HCT116 (cell line): ENCODE results near the gene SECTM1. TPM values are rescaled to one million over a fixed set of nuclear protein-coding genes. Genes with fewer than 3 reads are reported as not detected.

ENCODE experiments used
- ATAC-seq: fragments of 200-7000 bp; cut with Tn5 transposase; 2 replicates; pipeline ENCODE4 v1.9.1; 2020; ENCODE audit warnings: mild to moderate bottlenecking, moderate library complexity
- BruUV-seq: library from RNA; stranded (reverse); fragments of 400-500 nt; replicated peaks from 2 replicates; lab custom pipeline; 2021; lab: Mats Ljungman, UMichigan
- CTCF ChIA-PET: fragments of 300-600 bp; sonication (Branson Sonifier 250); formaldehyde crosslinking; loops from one replicate; lab custom pipeline; 2021; ENCODE audit warnings: antibody characterized with exemption; lab: Charles Lee
- POLR2A ChIA-PET: fragments of 300-600, 350-600 bp; sonication (Branson Sonifier 250); formaldehyde crosslinking; loops from one replicate; lab custom pipeline; 2021; ENCODE audit warnings: antibody characterized with exemption; lab: Charles Lee
- RAD21 ChIA-PET, 2 experiments: fragments of 300-600 bp; sonication (Branson Sonifier 250); formaldehyde crosslinking; loops; one replicate each; lab custom pipeline; 2023; ENCODE audit warnings: low total read pairs in 2 of 2; ENCODE audit not compliant: uncharacterized antibody in 2 of 2, unreplicated experiment in 2 of 2, low non-redundant PET in 1 of 2; lab: Charles Lee
- DNase-seq: peaks from one replicate; pipeline ENCODE4 v3.0.0-alpha.2; 2010; ENCODE audit warnings: low read depth, low spot score
- H2AFZ ChIP-seq: fragments of 200-600 bp; shearing (Covaris generic), sonication (generic); 2 replicates; pipeline ENCODE4 v1.6.1; 2017; ENCODE audit warnings: low read depth, mixed run types, mixed read lengths, antibody characterized with exemption, low read length; ENCODE audit not compliant: poor library complexity, severe bottlenecking
- H3K27ac ChIP-seq: 2 replicates; pipeline ENCODE4 v1.5.1; 2012; ENCODE audit warnings: low read depth, low read length
- H3K27me3 ChIP-seq: fragments of 200-600 bp; sonication (generic); 2 replicates; pipeline ENCODE4 v1.6.1; 2016; ENCODE audit warnings: mixed run types, low read length, mixed read lengths; ENCODE audit not compliant: insufficient read depth
- H3K36me3 ChIP-seq, 2 experiments: fragments of 200-500 bp in 1 of 2; fragments of 200-600 bp in 1 of 2; sonication (Bioruptor generic) in 1 of 2; sonication (generic) in 1 of 2; 2 replicates each; pipeline versions ENCODE4 v1.5.1 to v1.6.1; 2014 to 2016; ENCODE audit warnings: low read length in 2 of 2, inconsistent platforms in 1 of 2, mixed read lengths in 1 of 2, mixed run types in 1 of 2; ENCODE audit not compliant: insufficient read depth in 2 of 2, control insufficient read depth in 1 of 2
- H3K4me1 ChIP-seq, 2 experiments: fragments of 200-600 bp in 1 of 2; sonication (generic) in 1 of 2; 2 replicates each; pipeline versions ENCODE4 v1.5.1 to v1.6.1; 2012 to 2017; ENCODE audit warnings: low read length in 2 of 2, inconsistent platforms in 1 of 2, mild to moderate bottlenecking in 1 of 2, mixed read lengths in 1 of 2, mixed run types in 1 of 2, moderate library complexity in 1 of 2; ENCODE audit not compliant: insufficient read depth in 2 of 2, control insufficient read depth in 1 of 2
- H3K4me2 ChIP-seq: fragments of 200-600 bp; sonication (generic); 2 replicates; pipeline ENCODE4 v1.6.1; 2017; ENCODE audit warnings: mixed run types, low read length, mixed read lengths
- H3K4me3 ChIP-seq, 2 experiments: fragments of 200-600 bp in 1 of 2; sonication (generic) in 1 of 2; replicated peaks in 1 of 2; 2 replicates each; pipeline ENCODE4 v1.5.1; 2011 to 2016; ENCODE audit warnings: low read length in 2 of 2, control low read depth in 1 of 2, low read depth in 1 of 2, mild to moderate bottlenecking in 1 of 2, mixed read lengths in 1 of 2, mixed run types in 1 of 2
- H3K79me2 ChIP-seq: fragments of 200-600 bp; sonication (generic); 2 replicates; pipeline ENCODE4 v1.6.1; 2017; ENCODE audit warnings: mild to moderate bottlenecking, mixed run types, low read length, moderate library complexity, mixed read lengths; ENCODE audit not compliant: insufficient read depth
- H3K9ac ChIP-seq: fragments of 200-600 bp; sonication (generic); 2 replicates; pipeline ENCODE4 v1.6.1; 2016; ENCODE audit warnings: low read length, mixed read lengths
- H3K9me2 ChIP-seq: fragments of 200-600 bp; sonication (generic), shearing (Covaris generic); 2 replicates; pipeline ENCODE4 v1.6.1; 2017; ENCODE audit warnings: mixed run types, mild to moderate bottlenecking, moderate library complexity; ENCODE audit not compliant: insufficient read depth
- H3K9me3 ChIP-seq, 2 experiments: fragments of 200-500 bp in 1 of 2; fragments of 200-600 bp in 1 of 2; sonication (Bioruptor generic) in 1 of 2; sonication (generic) in 1 of 2; 2 replicates each; pipeline ENCODE4 v1.6.1; 2014 to 2017; ENCODE audit warnings: low read length in 2 of 2, mixed read lengths in 2 of 2, inconsistent platforms in 1 of 2, low read depth in 1 of 2, mild to moderate bottlenecking in 1 of 2, mixed run types in 1 of 2, moderate library complexity in 1 of 2; ENCODE audit not compliant: control insufficient read depth in 1 of 2, insufficient read depth in 1 of 2
- H4K20me1 ChIP-seq: fragments of 200-600 bp; sonication (generic), shearing (Covaris generic); 2 replicates; pipeline ENCODE4 v1.6.1; 2017; ENCODE audit warnings: mixed run types, mild to moderate bottlenecking, moderate library complexity; ENCODE audit not compliant: insufficient read depth
- CTCF ChIP-seq, 3 experiments: fragments of 200-600 bp in 1 of 3; sonication (generic) in 1 of 3; IDR thresholded peaks in 2 of 3; conservative IDR thresholded peaks in 1 of 3; 2 replicates each; pipeline ENCODE4 v1.5.1; 2012 to 2017; ENCODE audit warnings: low read depth in 2 of 3, low read length in 2 of 3, antibody characterized with exemption in 1 of 3, borderline replicate concordance in 1 of 3, control low read depth in 1 of 3, mild to moderate bottlenecking in 1 of 3, mixed read lengths in 1 of 3, mixed run types in 1 of 3, moderate library complexity in 1 of 3; ENCODE audit not compliant: insufficient read depth in 1 of 3
- EZH2phosphoT487 ChIP-seq: fragments of 200-600 bp; IDR thresholded peaks from 2 replicates; pipeline ENCODE4 v1.6.1; 2018; ENCODE audit warnings: antibody characterized with exemption, borderline replicate concordance
- FOSL1 ChIP-seq: IDR thresholded peaks from 2 replicates; pipeline ENCODE4 v1.6.1; 2012; ENCODE audit warnings: low read depth
- SIN3A ChIP-seq: IDR thresholded peaks from 2 replicates; pipeline ENCODE4 v1.6.1; 2012; ENCODE audit warnings: low read depth
- SP1 ChIP-seq: IDR thresholded peaks from 2 replicates; pipeline ENCODE4 v1.6.1; 2012; ENCODE audit warnings: low read depth
- TCF7L2 ChIP-seq: IDR thresholded peaks from 2 replicates; pipeline ENCODE4 v1.7.0; 2011; ENCODE audit warnings: borderline replicate concordance, inconsistent platforms; ENCODE audit not compliant: insufficient read depth, insufficient read length; ENCODE audit errors: extremely low read depth
- YY1 ChIP-seq: IDR thresholded peaks from 2 replicates; pipeline ENCODE4 v1.6.1; 2011; ENCODE audit warnings: low read length, low read depth, moderate library complexity, mild to moderate bottlenecking; ENCODE audit not compliant: insufficient replicate concordance; ENCODE audit errors: extremely low read depth
- intact Hi-C: fragments of 100-400 bp; cut with micrococcal nuclease; formaldehyde crosslinking; loops from 2 replicates; pipeline ENCODE4 v1.10.0; 2022
- total RNA-seq: library from RNA; stranded (reverse); gene quantifications from one replicate; pipeline ENCODE4 v1.2.1, GENCODE V29; 2021; ENCODE audit not compliant: unreplicated experiment

The SECTM1 gene
- total RNA-seq, 1 experiment from 2014 or later: 6.8 TPM

- Histone ChIP-seq H3K9me2 (no peaks in the 10 kb centered on the region), H3K27ac (no peak overlapping the region; the same call in 1 of the 2 replicates), H3K9ac (no peak overlapping the region), H3K79me2 (no peaks in the 10 kb centered on the region), H3K4me2 (no peak overlapping the region), H3K4me1 (peaks cover 9 to 33% of the 10 kb centered on the region in 2 experiments; a peak in 3 of 4 replicates), H3K36me3 (no peaks in the 10 kb centered on the region), H3K9me3 (peaks cover 0 to under 1% of the 10 kb centered on the region in 2 experiments; a peak in 1 of 4 replicates), H4K20me1 (no peaks in the 10 kb centered on the region), H3K27me3 (no peaks in the 10 kb centered on the region), H2AFZ (no peak overlapping the region), H3K4me3 (no peak overlapping the region)
- DNase-seq (no peak), ATAC-seq (no peak)
- ChIA-PET RAD21 (no interaction called here), POLR2A (no interaction called here), CTCF (no interaction called here)
- intact Hi-C loops: no loop called here
- peak; percentile 95 for TF ChIP-seq TCF7L2
- TF ChIP-seq FOSL1: no peak
- no peak for TF ChIP-seq YY1
- BruUV-seq: no TSS peak
Observed at GRCh38 chr17:82324566-82325285, 8.8 kb downstream of the SECTM1 start.

GRCh38 chr17:82323514-82324234 lies 9.9 kb downstream of the SECTM1 start:
- Histone ChIP-seq H3K9ac (no peak overlapping the region), H3K4me3 (no peak overlapping the region), H3K9me3 (peaks cover 0 to 11% of the 10 kb centered on the region in 2 experiments; a peak in 1 of 4 replicates), H4K20me1 (no peaks in the 10 kb centered on the region), H3K27me3 (no peaks in the 10 kb centered on the region), H3K4me2 (no peak overlapping the region), H3K27ac (no peak overlapping the region), H3K9me2 (no peaks in the 10 kb centered on the region), H3K36me3 (no peaks in the 10 kb centered on the region), H2AFZ (no peak overlapping the region), H3K79me2 (no peaks in the 10 kb centered on the region), H3K4me1 (peaks cover 7 to 23% of the 10 kb centered on the region in 2 experiments; a peak in 3 of 4 replicates)
- ChIA-PET CTCF (interaction anchor here (1.1 to 1.2 kb wide), 2 partner anchors 10 to 87 kb away, joined by 3 read pairs; partner anchors contain the start of gene SECTM1), RAD21 (no interaction called here), POLR2A (interaction anchor here (1.2 kb wide), 1 partner anchor 31 kb away, joined by 3 read pairs; no protein-coding TSS in a partner anchor)
- ATAC-seq (no peak), DNase-seq (no peak)
- BruUV-seq: no TSS peak
- intact Hi-C loops: no loop called here
- TF ChIP-seq FOSL1: no peak
- no peak for TF ChIP-seq CTCF (IDR thresholded peaks at IDR 0.05 in 2 of 3, conservative IDR thresholded peaks at IDR 0.05 in 1 of 3; ENCODE audit: borderline replicate concordance in 1 of 3, insufficient read depth in 1 of 3, low read depth in 2 of 3, low read length in 2 of 3)
- TF ChIP-seq EZH2phosphoT487: no peak
- TF ChIP-seq SIN3A: no peak
- no peak for TF ChIP-seq SP1
- TF ChIP-seq, all 23 proteins: peak for 0
